HFFc6 (cell line): ENCODE data around the gene PRIMA1. TPM values are rescaled to one million over a fixed set of nuclear protein-coding genes. Genes with fewer than 3 reads are reported as not detected.

ENCODE experiments used
- DNase-seq: peaks from one replicate; pipeline ENCODE4 v3.0.0-alpha.2; 2018
- H3K27ac Mint-ChIP-seq: 2 replicates; pipeline ENCODE4 v1.8.0; 2020; ENCODE audit warnings: mild to moderate bottlenecking, mixed read lengths
- H3K27me3 Mint-ChIP-seq: 2 replicates; pipeline ENCODE4 v1.8.0; 2021; ENCODE audit warnings: mild to moderate bottlenecking, moderate library complexity, mixed read lengths; ENCODE audit not compliant: insufficient read depth
- H3K36me3 Mint-ChIP-seq: 2 replicates; pipeline ENCODE4 v1.8.0; 2021; ENCODE audit warnings: low read depth, mixed read lengths
- H3K4me1 Mint-ChIP-seq: 2 replicates; pipeline ENCODE4 v1.8.0; 2020; ENCODE audit warnings: low read depth, mixed read lengths
- H3K4me3 Mint-ChIP-seq: 2 replicates; pipeline ENCODE4 v1.8.0; 2020; ENCODE audit warnings: mild to moderate bottlenecking, moderate library complexity, mixed read lengths
- H3K9me3 Mint-ChIP-seq: 2 replicates; pipeline ENCODE4 v1.8.0; 2020; ENCODE audit warnings: mild to moderate bottlenecking, mixed read lengths
- total RNA-seq, 6 experiments: library from RNA; stranded (reverse); fragmentation: NEBNext Ultra II Directional; extraction: Animal tissue kit (Norgen Biotek cat#: 25700); gene quantifications; 2 replicates in 1 of 6; 3 replicates in 5 of 6; pipeline ENCODE4 v1.2.3, GENCODE V29; 2021
- TF ChIP-seq, protein P1 (sequence below): fragments of 200-600 bp; sonication (generic); IDR thresholded peaks from 2 replicates; pipeline ENCODE4 v1.5.0; 2021; ENCODE audit warnings: antibody characterized with exemption, mild to moderate bottlenecking

Gene PRIMA1
- total RNA-seq, 6 experiments from 2014 or later = not detected

DNA sequence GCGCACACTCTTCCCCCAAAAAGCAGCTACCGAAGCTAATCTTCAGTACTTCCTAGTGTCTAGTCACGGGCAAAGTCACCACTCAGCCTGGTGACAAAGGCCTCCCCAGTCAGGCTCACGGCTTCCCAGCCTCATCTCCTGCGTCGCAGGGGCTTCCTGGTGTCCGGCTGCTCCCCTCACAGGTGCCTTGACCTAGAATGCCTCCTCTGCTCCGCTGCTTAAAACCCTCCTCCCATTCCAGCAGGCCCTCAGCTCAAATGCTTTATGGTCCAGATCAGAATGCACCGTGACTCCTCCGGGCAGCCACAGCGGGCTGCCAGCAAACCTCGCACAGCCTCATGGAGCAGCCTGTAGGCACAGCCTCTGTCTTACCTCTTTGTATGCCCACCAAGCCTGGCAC, 53.1 kb downstream of the PRIMA1 start:
- no peak overlapping the region for H3K4me3 Mint-ChIP-seq
- TF ChIP-seq, protein P1, sequence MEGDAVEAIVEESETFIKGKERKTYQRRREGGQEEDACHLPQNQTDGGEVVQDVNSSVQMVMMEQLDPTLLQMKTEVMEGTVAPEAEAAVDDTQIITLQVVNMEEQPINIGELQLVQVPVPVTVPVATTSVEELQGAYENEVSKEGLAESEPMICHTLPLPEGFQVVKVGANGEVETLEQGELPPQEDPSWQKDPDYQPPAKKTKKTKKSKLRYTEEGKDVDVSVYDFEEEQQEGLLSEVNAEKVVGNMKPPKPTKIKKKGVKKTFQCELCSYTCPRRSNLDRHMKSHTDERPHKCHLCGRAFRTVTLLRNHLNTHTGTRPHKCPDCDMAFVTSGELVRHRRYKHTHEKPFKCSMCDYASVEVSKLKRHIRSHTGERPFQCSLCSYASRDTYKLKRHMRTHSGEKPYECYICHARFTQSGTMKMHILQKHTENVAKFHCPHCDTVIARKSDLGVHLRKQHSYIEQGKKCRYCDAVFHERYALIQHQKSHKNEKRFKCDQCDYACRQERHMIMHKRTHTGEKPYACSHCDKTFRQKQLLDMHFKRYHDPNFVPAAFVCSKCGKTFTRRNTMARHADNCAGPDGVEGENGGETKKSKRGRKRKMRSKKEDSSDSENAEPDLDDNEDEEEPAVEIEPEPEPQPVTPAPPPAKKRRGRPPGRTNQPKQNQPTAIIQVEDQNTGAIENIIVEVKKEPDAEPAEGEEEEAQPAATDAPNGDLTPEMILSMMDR = no peak
- H3K9me3 Mint-ChIP-seq = peaks cover 50% of the 10 kb centered on the region
- H3K4me1 Mint-ChIP-seq = no peaks in the 10 kb centered on the region
- DNase-seq = no peak
- no peak overlapping the region for H3K27ac Mint-ChIP-seq
- H3K27me3 Mint-ChIP-seq = peaks cover 2% of the 10 kb centered on the region
- H3K36me3 Mint-ChIP-seq = no peaks in the 10 kb centered on the region

DNA sequence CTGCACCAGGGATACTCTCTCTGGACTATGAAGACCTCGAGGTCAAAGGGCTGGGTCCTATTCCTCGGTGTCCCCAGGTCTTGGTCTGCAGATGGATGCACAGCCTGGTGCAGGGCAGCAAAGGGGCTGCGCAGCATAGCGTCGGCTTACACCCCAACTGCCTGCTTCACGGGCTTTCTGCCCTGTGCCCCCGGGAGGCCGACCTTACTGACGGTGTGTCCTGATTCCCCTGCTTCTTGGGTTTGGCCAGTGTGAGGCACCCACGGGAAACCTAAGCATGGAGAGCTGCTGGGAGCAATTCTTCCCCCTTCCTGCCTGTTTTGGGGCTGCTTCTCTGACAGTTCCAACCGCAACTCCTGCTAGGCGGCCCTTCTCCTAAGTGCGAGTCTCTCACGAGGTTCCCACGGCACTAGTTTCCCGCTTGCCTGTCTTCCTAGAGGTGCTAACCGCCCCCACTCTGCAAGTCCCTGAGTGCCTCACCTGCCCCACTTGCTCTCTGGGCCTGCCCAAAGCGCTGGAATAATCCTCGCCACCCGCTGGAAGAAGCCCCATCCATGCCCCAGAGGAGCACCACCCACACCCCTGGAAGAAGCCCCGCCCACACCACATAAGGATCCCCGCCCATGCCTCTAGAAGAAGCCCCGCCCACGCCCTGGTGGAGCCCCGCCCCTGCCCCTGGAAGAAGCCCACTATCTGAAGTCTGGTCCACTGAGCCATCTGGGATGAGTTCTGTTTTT, 54.0 kb downstream of the PRIMA1 start:
- no peak overlapping the region for H3K27ac Mint-ChIP-seq
- H3K4me1 Mint-ChIP-seq = no peaks in the 10 kb centered on the region
- TF ChIP-seq, protein P1 = no peak
- H3K4me3 Mint-ChIP-seq = no peak overlapping the region
- no peaks in the 10 kb centered on the region for H3K36me3 Mint-ChIP-seq
- no peak for DNase-seq
- peaks cover 3% of the 10 kb centered on the region for H3K27me3 Mint-ChIP-seq
- H3K9me3 Mint-ChIP-seq = peaks cover 52% of the 10 kb centered on the region

- Mint-ChIP-seq H3K36me3 (no peaks in the 10 kb centered on the region), H3K9me3 (peaks cover 55% of the 10 kb centered on the region), H3K4me3 (no peak overlapping the region), H3K27ac (no peak overlapping the region), H3K27me3 (peaks cover 3% of the 10 kb centered on the region), H3K4me1 (no peaks in the 10 kb centered on the region)
- no peak for DNase-seq
- TF ChIP-seq, protein P1 = no peak
Measured at GRCh38 chr14:93733631-93734030, 54.7 kb downstream of the PRIMA1 start.

DNA sequence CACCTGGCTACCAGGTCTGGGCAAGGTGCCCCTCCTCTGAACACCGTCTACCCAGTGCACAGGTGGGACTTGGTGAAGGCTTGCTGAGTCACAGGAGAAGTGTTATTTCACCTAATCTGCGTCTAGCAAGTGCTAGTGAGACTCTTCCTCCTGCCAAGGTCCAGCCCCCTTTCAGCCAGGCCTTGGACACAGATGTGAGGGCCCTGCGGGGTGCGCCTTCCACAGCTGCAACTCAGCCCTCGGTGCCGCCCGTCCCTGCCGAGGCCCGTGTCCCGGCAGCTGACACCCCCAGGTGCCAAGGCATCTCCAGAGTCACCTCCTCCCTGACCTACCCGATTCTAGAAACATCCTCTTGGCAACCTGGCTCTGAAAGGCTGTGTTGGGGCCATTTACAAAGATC, 55.1 kb downstream of the PRIMA1 start:
- Mint-ChIP-seq H3K4me1 (no peaks in the 10 kb centered on the region), H3K9me3 (peaks cover 55% of the 10 kb centered on the region), H3K27me3 (peaks cover 2% of the 10 kb centered on the region), H3K36me3 (no peaks in the 10 kb centered on the region), H3K4me3 (no peak overlapping the region), H3K27ac (no peak overlapping the region)
- DNase-seq = no peak
- TF ChIP-seq, protein P1 = no peak

DNA sequence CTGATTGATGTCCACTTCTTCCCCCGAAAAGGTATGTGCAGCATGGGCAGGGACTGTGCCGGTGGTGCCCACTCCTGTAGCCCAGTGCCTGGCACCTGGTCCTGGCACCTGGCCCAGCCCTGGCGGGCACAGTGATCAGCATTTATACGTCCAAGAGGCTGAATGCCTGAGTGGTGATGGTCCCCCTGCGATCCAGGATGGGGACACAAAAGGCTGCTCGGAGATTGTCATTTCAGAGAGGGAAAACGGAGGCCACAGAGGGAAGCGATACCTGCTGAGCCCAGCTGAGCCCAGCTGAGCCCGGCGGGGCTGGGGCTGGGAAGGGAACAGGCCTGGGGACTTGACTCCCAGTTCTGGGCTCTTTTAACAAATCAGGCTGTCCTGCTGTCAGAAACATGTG, 55.8 kb downstream of the PRIMA1 start:
- peaks cover 1% of the 10 kb centered on the region; the same call in 1 of the 2 replicates for H3K27me3 Mint-ChIP-seq
- peaks cover 57% of the 10 kb centered on the region for H3K9me3 Mint-ChIP-seq
- no peak overlapping the region for H3K27ac Mint-ChIP-seq
- H3K4me3 Mint-ChIP-seq = no peak overlapping the region
- no peaks in the 10 kb centered on the region for H3K4me1 Mint-ChIP-seq
- TF ChIP-seq, protein P1 = no peak
- no peaks in the 10 kb centered on the region for H3K36me3 Mint-ChIP-seq
- DNase-seq = no peak
